ENCODE data around the gene SLC22A4.

Gene SLC22A4

DNA sequence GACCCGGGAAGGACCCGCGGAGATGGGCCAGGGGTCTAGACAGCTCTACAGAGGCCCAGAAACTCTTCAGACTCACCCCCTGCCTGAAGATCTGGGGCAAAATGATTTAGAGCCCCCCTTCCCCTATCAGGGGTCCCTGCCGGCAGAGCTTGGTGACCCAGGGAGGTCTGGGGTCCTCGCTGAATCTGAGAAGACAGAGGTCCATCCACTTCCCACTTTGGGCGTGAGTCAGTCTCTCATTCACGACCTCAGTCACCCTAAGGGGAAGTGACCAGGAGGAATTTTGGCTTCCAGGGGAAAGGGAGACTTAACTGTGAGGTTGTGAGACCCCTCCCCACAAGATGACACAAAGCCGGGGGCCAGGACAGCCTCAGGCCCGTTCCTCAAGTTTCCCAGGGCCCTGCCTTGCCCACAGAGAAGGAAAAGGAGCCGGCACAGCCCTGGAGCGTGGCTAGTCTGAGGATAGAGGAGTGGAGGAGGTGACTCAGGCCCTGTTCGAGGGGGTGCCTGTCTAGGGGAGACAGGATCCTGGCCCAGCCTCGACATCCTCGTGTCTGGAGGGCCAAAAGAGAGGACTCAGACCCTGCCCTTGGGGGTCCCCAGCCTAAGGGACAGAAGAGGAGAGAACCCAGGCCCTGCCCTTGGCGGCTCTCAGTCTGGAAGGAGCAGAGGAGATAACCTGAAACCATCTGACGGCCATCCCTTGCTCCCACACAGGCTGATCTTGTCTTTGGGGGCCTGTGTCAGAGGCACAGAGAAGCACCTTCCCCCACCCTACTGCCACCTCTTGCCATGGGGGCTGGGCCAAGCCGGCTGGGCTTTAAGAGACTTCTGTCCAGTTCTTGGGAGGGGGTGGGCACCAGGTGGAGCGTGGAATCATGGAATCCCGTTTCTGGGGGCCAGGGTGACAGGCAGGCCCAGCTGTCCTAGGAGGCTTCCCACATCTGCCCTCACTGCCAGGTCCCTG lies 35.8 kb upstream of the SLC22A4 start:
- DNase-seq (ENCODE audit: low spot score in 2 of 2) (no peak), ATAC-seq (replicated peaks; ENCODE audit: extremely low read depth, poor library complexity, severe bottlenecking) (no peak)
- no peak overlapping the region for H3K4me3 Mint-ChIP-seq
- no peaks in the 10 kb centered on the region for H3K36me3 Mint-ChIP-seq (ENCODE audit: insufficient read depth)
- no peak overlapping the region for H3K27ac Mint-ChIP-seq (ENCODE audit: low read depth)
- H3K27me3 Mint-ChIP-seq: peaks cover 30% of the 10 kb centered on the region
- H3K4me1 Mint-ChIP-seq: no peaks in the 10 kb centered on the region
- H3K9me3 Mint-ChIP-seq: no peaks in the 10 kb centered on the region

DNA sequence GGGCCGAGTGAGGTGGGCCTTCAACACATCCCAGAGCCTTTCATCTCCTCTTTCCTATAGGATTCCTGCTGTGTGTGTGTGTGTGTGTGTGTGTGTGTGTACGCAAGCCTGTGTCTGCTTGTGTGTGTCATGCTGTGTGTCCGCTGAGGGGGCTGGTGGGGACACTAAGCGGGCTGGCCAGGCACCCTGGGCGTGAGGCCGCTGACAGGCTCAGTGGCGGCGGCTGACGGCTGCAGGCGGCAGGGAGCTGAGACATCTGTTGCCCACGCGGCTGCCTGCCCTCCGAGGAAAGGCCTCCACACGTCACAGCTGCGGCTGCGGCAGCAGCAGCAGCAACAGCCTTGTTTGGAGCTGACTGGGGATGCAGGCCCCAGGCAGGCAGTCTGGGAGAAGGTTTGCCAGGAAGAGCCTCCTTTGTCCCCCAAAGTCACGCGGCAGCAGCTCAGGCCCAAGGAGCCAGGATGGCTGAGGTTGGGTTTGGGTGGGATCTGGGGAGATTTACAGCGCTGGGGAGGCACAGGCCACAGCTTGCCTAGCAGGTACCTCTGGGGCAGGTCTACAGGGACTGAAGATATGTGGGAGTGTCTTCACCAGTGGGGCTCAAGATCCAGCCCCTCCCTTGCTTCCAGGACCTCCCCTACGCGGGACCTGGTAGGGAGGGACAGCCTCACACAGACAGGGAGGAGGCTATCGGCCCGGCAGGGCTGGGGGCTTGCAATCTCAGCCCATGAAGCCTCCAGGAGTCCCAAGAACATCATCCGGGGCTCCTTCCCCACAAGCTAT lies 34.9 kb upstream of the SLC22A4 start:
- no peaks in the 10 kb centered on the region for H3K4me1 Mint-ChIP-seq
- ATAC-seq (replicated peaks; ENCODE audit: extremely low read depth, poor library complexity, severe bottlenecking) (no peak), DNase-seq (ENCODE audit: low spot score in 2 of 2) (no peak)
- peaks cover 30% of the 10 kb centered on the region for H3K27me3 Mint-ChIP-seq
- no peak overlapping the region for H3K27ac Mint-ChIP-seq (ENCODE audit: low read depth)
- no peaks in the 10 kb centered on the region for H3K9me3 Mint-ChIP-seq
- no peak overlapping the region for H3K4me3 Mint-ChIP-seq
- no peaks in the 10 kb centered on the region for H3K36me3 Mint-ChIP-seq (ENCODE audit: insufficient read depth)

DNA sequence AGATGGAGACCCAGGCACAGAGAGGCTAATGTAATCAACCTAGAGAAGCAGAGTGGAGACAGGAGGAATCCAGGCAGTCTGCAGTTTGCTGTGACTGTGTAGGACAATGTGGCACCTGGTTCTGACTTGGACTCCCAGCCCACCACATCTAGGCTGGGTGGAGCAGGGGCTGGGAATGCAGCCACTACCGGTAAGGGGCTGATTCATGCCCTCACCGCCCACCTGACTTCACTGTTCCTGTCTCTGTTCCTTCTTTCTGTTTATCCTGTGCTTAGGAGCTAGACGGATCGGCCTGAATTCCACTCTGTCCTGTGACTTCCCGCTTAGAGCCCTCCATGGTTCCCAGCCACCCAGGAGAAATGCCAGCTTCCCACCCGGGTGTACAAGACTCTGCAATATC lies 34.1 kb upstream of the SLC22A4 start:
- Mint-ChIP-seq H3K36me3 (ENCODE audit: insufficient read depth) (no peaks in the 10 kb centered on the region), H3K27me3 (peaks cover 30% of the 10 kb centered on the region), H3K4me1 (no peaks in the 10 kb centered on the region), H3K9me3 (no peaks in the 10 kb centered on the region), H3K4me3 (no peak overlapping the region), H3K27ac (ENCODE audit: low read depth) (no peak overlapping the region)
- ATAC-seq (replicated peaks; ENCODE audit: extremely low read depth, poor library complexity, severe bottlenecking) (no peak), DNase-seq (ENCODE audit: low spot score in 2 of 2) (no peak)

DNA sequence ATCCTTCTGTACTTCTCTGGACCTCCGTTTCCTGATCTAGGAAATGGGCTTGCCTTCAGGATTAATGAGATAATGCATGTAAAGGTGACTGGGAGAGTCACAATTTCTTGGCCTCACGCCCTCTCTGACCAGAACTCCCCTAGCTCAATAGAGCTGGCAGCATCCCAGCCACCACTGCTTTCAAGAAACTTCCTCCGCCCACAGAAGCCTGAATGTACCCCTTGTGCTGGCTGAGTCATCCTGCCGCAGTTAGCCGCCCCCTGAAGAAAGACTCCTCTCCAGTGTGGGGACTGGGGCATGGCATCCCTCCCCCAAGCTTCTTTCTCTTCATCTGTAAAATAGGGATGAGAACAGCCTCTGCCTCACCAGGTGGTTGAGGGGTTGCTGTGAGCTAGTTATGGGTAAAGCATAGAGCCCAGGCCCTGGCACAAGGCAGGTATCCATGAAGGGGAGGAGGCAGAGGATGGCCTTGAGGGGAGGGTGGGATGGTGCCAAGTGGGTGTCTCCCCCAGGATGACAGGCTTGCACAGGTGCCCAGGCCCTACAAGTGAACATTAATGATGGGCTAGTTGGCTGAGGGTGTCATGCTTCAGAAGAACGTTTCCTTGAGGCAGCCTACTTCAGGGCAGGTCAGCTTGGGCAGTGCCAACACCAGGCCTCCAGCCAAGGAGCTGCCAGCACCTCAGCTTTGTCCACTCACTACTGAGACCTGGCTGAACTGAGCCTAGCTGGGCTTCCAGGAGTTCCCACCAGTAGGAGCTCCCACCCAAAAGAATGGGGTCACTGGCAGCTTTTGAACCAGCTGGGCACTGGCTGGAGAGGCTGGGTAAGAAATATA lies 33.3 kb upstream of the SLC22A4 start:
- no peaks in the 10 kb centered on the region for H3K4me1 Mint-ChIP-seq
- H3K27ac Mint-ChIP-seq (ENCODE audit: low read depth): no peak overlapping the region
- no peaks in the 10 kb centered on the region for H3K9me3 Mint-ChIP-seq
- H3K27me3 Mint-ChIP-seq: peaks cover 21% of the 10 kb centered on the region
- H3K36me3 Mint-ChIP-seq (ENCODE audit: insufficient read depth): no peaks in the 10 kb centered on the region
- ATAC-seq (replicated peaks; ENCODE audit: extremely low read depth, poor library complexity, severe bottlenecking) (no peak), DNase-seq (ENCODE audit: low spot score in 2 of 2) (no peak)
- H3K4me3 Mint-ChIP-seq: no peak overlapping the region

DNA sequence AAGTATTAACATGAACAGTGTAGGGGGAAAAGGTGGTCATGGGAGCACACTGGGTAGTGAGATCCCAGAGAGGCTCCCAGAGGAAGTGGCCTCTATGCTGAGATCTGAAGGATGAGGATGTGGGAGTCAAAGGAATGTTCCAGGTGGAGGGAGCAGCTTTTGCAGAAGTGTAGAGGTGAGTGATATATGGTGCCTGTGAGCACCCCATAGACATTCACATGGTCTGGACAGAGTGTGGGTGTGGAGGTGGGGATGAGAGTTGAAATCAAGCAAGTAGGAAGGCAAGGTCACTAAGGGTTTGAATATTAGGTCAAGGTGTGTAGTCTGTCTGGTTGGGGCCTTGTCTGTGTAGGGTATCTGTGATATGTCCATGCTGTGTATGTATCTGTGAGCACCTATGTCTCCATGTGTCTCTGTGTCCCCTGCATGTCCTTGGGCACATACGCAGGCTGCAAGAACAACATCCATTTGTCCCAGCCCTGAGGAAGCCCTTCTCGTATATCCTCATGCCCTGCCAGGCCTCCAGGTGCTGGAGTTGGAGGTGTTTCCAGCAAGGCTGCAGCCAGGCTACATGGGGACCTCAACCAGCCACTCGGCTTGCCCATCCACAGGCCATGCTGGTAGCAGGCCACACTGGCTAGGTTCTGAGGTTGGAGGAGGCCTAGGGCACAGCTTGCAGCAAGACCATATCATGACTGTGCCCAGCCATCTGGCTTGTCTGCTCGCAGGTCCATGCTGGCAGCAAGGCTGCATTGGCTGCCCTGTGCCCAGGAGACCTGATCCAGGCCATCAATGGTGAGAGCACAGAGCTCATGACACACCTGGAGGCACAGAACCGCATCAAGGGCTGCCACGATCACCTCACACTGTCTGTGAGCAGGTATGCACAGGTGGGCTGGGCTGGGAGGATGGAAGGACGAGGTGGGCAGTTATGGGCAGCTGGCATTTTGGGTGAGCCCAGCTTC lies 32.0 kb upstream of the SLC22A4 start:
- H3K27me3 Mint-ChIP-seq: peaks cover 9% of the 10 kb centered on the region
- H3K4me3 Mint-ChIP-seq: no peak overlapping the region
- H3K27ac Mint-ChIP-seq (ENCODE audit: low read depth): no peak overlapping the region
- H3K9me3 Mint-ChIP-seq: no peaks in the 10 kb centered on the region
- no peak for ATAC-seq (replicated peaks; ENCODE audit: extremely low read depth, poor library complexity, severe bottlenecking)
- no peaks in the 10 kb centered on the region for H3K36me3 Mint-ChIP-seq (ENCODE audit: insufficient read depth)
- no peak for DNase-seq (ENCODE audit: low spot score in 2 of 2)
- no peaks in the 10 kb centered on the region for H3K4me1 Mint-ChIP-seq

DNA sequence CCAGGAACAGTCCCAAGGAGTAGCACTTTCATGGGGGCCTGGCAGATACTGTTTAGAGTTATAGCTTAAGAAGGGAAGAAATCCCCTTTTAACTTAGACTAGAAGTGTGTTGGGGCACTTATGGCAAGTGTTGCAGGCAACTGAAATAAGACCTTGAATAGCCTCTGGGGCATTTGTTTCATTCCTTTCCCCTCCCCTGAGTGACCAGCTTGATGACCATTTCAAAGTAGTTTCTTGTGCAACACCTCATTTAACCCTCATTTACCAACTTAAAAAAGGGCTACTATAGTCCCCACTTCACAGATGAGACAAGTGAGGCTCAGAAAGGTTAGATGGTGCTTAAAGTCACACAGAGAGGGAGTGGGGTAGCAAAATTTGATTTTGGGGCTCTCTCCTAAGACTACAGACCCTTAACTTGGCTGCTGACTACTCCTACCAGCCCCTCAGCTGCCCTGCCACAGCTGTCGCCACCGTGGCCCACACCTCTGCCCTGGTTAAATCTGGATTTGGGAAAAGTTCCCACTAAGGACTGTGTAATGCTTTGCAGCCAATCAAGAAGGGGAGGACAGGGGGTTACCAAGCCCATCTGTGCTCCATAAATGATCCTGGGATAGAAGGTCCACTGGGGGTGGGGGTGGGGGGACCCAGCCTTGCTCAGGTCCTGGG lies 31.2 kb upstream of the SLC22A4 start:
- no peak for ATAC-seq (replicated peaks; ENCODE audit: extremely low read depth, poor library complexity, severe bottlenecking)
- Mint-ChIP-seq H3K27me3 (peaks cover 7% of the 10 kb centered on the region), H3K36me3 (ENCODE audit: insufficient read depth) (no peaks in the 10 kb centered on the region), H3K27ac (ENCODE audit: low read depth) (no peak overlapping the region), H3K4me1 (no peaks in the 10 kb centered on the region), H3K9me3 (no peaks in the 10 kb centered on the region), H3K4me3 (no peak overlapping the region)
- DNase-seq (ENCODE audit: low spot score in 2 of 2): no peak

DNA sequence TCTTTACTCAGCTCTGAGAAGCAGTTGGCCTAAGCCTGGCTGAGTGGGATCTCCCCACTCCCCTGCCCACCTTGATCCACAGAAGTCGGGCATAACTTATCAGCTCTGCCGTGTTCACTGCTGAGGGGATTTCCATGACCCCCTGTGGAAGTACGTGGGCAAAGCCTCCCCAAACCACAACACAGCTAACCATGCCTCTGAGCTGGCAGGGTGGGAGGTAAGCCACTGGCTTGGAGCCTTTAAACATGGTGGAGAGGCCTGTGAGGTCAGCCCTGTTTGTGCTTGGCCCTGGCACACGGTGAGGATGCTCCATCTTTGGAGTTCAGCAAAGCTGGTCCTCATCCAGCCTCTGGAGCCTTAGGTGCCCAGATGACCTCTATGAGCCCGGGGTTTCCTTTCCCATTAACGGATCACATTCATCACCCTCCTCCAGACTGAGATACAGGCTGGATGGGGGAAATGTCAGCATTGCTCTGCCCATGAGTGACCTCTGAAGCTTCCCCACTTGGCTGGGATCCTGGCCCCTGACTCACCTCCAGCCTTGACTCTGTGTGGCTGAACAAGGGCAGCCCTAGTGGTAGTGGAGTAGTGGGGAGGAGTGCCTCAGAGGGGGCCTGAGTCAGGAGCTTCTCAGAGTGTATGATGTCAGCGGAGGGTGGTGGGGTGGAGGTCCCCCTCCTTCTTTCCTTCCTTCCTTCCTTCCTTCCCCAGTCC lies 30.5 kb upstream of the SLC22A4 start:
- Mint-ChIP-seq H3K4me3 (no peak overlapping the region), H3K9me3 (no peaks in the 10 kb centered on the region)
- DNase-seq (ENCODE audit: low spot score in 2 of 2): no peak

DNA sequence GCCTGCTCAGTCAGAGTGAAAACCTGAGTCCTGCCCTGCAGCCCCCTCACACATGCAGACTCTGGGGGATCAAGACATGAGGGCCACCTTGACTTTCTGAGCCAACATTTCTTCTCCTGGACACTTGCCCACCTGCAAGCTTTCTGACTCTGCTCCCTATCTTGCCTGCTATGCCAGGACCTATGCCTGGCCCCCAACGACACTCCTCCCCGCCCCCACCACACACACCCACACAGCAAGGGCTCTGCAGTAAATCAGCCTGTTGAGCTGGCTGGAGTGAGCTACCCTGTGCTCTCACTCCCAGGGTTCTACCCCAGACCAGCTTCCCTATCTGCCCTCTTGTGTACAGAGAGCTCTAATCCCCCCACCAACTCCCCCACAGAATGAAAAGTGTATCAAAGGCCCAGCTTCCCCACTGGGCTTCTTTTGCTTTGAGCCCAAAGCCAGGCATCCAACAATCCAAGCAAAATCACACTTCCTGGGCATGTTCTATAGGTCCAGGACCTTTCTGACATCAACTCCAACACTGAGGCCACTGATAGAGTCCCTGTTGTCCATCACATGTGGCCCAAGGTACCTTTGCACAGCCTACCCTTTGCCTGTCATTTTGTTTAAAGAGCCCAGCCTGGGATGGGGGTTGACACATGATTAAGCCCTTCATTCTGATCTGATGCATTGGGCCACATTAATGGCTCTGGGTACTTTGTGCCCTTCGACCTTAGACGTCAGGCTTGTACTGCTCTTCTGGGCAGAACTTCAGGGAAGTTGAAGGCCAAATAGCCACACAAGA lies 29.5 kb upstream of the SLC22A4 start:
- no peak overlapping the region for H3K27ac Mint-ChIP-seq (ENCODE audit: low read depth)
- no peak overlapping the region for H3K4me3 Mint-ChIP-seq
- no peaks in the 10 kb centered on the region for H3K36me3 Mint-ChIP-seq (ENCODE audit: insufficient read depth)
- H3K27me3 Mint-ChIP-seq: no peaks in the 10 kb centered on the region
- no peaks in the 10 kb centered on the region for H3K9me3 Mint-ChIP-seq
- ATAC-seq (replicated peaks; ENCODE audit: extremely low read depth, poor library complexity, severe bottlenecking): no peak
- no peak for DNase-seq (ENCODE audit: low spot score in 2 of 2)
- H3K4me1 Mint-ChIP-seq: no peaks in the 10 kb centered on the region

More for the DNA sequence above, 30.5 kb upstream of the SLC22A4 start:
- Mint-ChIP-seq H3K36me3 (ENCODE audit: insufficient read depth) (no peaks in the 10 kb centered on the region), H3K27ac (ENCODE audit: low read depth) (no peak overlapping the region), H3K4me1 (no peaks in the 10 kb centered on the region), H3K27me3 (peaks cover under 1% of the 10 kb centered on the region)
- ATAC-seq (replicated peaks; ENCODE audit: extremely low read depth, poor library complexity, severe bottlenecking): no peak

DNA sequence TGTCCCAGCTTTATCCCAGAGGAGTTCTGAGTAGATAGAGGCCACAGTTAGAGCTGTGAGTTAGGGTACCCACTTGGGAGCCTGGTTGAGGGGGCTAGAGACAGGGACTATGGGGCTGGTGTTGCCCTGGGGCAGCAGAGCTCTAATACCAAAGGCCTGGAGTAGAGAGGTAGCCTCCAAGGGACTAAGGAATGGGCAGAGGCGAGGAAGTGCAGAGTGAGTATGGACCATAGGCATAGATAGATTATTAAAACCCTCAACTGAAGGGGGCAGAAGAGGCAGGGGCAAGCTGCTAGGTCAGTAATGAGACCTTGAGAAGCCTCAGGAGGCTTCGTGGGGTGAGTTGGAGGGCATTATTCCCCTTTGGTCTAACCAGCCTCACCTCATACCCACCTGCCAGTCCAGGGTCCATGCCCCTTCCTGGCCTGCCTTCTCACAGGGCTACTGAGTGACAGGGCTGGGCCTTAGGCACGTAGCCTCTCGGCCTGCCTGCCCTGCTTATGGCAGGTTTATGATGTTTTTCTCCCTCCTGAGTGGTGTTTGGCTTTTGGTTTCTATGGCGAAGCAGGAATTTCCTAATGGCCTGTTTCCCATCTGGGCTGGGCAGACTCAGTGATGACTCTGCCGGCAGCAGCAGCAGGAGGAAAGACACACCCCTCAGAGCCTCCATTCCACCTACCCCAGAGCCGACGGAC lies 28.7 kb upstream of the SLC22A4 start:
- H3K36me3 Mint-ChIP-seq (ENCODE audit: insufficient read depth): no peaks in the 10 kb centered on the region
- no peaks in the 10 kb centered on the region for H3K4me1 Mint-ChIP-seq
- DNase-seq (ENCODE audit: low spot score in 2 of 2): no peak
- no peak overlapping the region for H3K4me3 Mint-ChIP-seq
- H3K27ac Mint-ChIP-seq (ENCODE audit: low read depth): no peak overlapping the region
- no peak for ATAC-seq (replicated peaks; ENCODE audit: extremely low read depth, poor library complexity, severe bottlenecking)
- H3K27me3 Mint-ChIP-seq: no peaks in the 10 kb centered on the region
- no peaks in the 10 kb centered on the region for H3K9me3 Mint-ChIP-seq

All from central memory CD8-positive, alpha-beta T cell (primary cell).